Measurements from ENCODE around the gene TP73. TPM values are rescaled to one million over a fixed set of nuclear protein-coding genes. Genes with fewer than 3 reads are reported as not detected.
"Not testable (repeated sequence)": the region's sequence is repeated elsewhere in the genome, so short reads cannot be mapped to it uniquely, and the experiment has no call there.

Gene TP73
- total RNA-seq, 1 donor from 2014 or later = 1.4 TPM

DNA sequence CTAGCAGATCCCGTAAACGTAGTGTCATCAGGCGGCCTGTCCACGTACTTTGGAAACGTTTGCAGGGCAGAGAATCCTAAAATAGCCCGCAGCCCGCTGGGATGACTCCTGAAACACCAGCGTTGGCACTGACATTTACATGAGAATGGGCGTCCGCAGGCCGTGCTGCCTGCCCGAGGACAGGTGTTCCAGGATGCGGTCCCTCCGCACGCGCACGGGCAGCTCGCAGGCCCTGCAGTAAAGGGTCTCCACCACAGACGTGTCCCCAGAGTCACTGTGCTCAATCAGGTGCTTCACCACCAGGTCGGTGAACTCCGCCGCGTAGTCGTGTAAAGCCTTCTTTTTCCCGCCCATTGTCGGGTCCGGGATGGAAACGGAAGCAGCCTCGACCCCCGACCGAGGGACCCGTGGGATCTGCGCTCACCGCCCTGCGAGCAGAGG lies 94.1 kb downstream of the TP73 start:
- Mint-ChIP-seq H3K4me1 (ENCODE audit: low read depth) (peaks cover 31% of the 10 kb centered on the region), H3K36me3 (ENCODE audit: low read depth) (peaks cover 2% of the 10 kb centered on the region), H3K27ac (peak overlapping the region; percentile 40), H3K9me3 (no peaks in the 10 kb centered on the region), H3K4me3 (peak overlapping the region; percentile 84), H3K27me3 (ENCODE audit: insufficient read depth) (peaks cover 2% of the 10 kb centered on the region)
- intact Hi-C loops (cut with micrococcal nuclease) = loop anchor here (2.0 to 10.0 kb wide), 3 partner anchors 50 to 1334 kb away; partner anchors contain the start of genes LRRC47, PEX10 and TPRG1L
- DNase-seq (ENCODE audit: low spot score) = no peak

GRCh38 chr1:3746830-3747521 lies 94.7 kb downstream of the TP73 start:
- DNase-seq (ENCODE audit: low spot score) = peak; percentile 86
- Mint-ChIP-seq H3K9me3 (no peaks in the 10 kb centered on the region), H3K4me1 (ENCODE audit: low read depth) (peaks cover 31% of the 10 kb centered on the region), H3K27me3 (ENCODE audit: insufficient read depth) (peaks cover 2% of the 10 kb centered on the region), H3K36me3 (ENCODE audit: low read depth) (peaks cover 2% of the 10 kb centered on the region), H3K27ac (no peak overlapping the region), H3K4me3 (peak overlapping the region; percentile 84)
- intact Hi-C loops (cut with micrococcal nuclease) = loop anchor here (1.0 to 10.0 kb wide), 6 partner anchors 25 to 1335 kb away; partner anchors contain the start of genes C1orf174, CEP104, DFFB and LRRC47

- DNase-seq (ENCODE audit: low spot score) = no peak
- intact Hi-C loops (cut with micrococcal nuclease) = loop anchor here (1.0 to 10.0 kb wide), 6 partner anchors 25 to 1335 kb away; partner anchors contain the start of genes C1orf174, CEP104, DFFB and LRRC47
- no peak overlapping the region for H3K27ac Mint-ChIP-seq
- H3K36me3 Mint-ChIP-seq (ENCODE audit: low read depth) = peaks cover 2% of the 10 kb centered on the region
- peaks cover 31% of the 10 kb centered on the region for H3K4me1 Mint-ChIP-seq (ENCODE audit: low read depth)
- peaks cover 2% of the 10 kb centered on the region for H3K27me3 Mint-ChIP-seq (ENCODE audit: insufficient read depth)
- peak overlapping the region; percentile 75 for H3K4me3 Mint-ChIP-seq
- no peaks in the 10 kb centered on the region for H3K9me3 Mint-ChIP-seq
Measured at GRCh38 chr1:3747522-3747848, 95.2 kb downstream of the TP73 start.

GRCh38 chr1:3747903-3748302 lies 95.6 kb downstream of the TP73 start:
- intact Hi-C loops (cut with micrococcal nuclease) = loop anchor here (1.0 to 10.0 kb wide), 6 partner anchors 24 to 1336 kb away; partner anchors contain the start of genes C1orf174, CEP104, DFFB and LRRC47
- H3K4me1 Mint-ChIP-seq (ENCODE audit: low read depth) = peaks cover 31% of the 10 kb centered on the region
- no peak for DNase-seq (ENCODE audit: low spot score)
- peaks cover 2% of the 10 kb centered on the region for H3K27me3 Mint-ChIP-seq (ENCODE audit: insufficient read depth)
- no peaks in the 10 kb centered on the region for H3K9me3 Mint-ChIP-seq
- H3K4me3 Mint-ChIP-seq = peak overlapping the region; percentile 75
- peaks cover 2% of the 10 kb centered on the region for H3K36me3 Mint-ChIP-seq (ENCODE audit: low read depth)
- H3K27ac Mint-ChIP-seq = no peak overlapping the region

DNA sequence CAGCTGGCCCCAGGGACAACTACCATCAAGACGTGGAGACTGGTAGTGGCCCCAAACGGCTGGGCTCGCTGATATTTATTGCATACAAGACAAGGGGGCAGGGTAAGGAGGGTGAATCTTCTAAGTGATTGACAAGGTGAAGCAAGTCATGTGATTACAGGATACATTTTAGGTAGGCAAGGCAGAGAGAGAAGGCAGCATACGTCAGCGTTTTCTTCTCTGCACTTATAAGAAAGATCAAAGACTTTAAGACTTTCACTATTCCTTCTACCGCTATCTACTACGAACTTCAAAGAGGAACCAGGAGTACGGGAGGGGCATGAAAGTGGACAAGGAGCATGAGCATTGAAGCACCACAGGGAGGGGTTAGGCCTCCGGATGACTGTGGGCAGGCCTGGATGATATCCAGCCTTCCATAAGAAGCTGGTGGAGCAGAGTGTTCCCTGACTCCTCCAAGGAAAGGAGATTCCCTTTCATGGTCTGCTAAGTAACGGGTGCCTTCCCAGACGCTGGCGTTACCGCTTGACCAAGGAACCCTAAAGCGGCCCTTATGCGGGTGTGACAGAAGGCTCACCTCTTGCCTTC lies 96.1 kb downstream of the TP73 start:
- intact Hi-C loops (cut with micrococcal nuclease) = loop anchor here (5.0 to 10.0 kb wide), 2 partner anchors 124 to 1336 kb away; partner anchors contain the start of genes PEX10 and TPRG1L
- Mint-ChIP-seq H3K4me1 (ENCODE audit: low read depth) (peaks cover 31% of the 10 kb centered on the region), H3K4me3 (peak overlapping the region; percentile 75)
- not testable (repeated sequence) for H3K27me3 Mint-ChIP-seq (ENCODE audit: insufficient read depth); H3K36me3 Mint-ChIP-seq (ENCODE audit: low read depth); H3K27ac Mint-ChIP-seq; DNase-seq (ENCODE audit: low spot score); H3K9me3 Mint-ChIP-seq

GRCh38 chr1:3749512-3749911 lies 97.2 kb downstream of the TP73 start:
- intact Hi-C loops (cut with micrococcal nuclease) = loop anchor here (5.0 to 10.0 kb wide), 2 partner anchors 125 to 1337 kb away; partner anchors contain the start of genes PEX10 and TPRG1L
- Mint-ChIP-seq H3K4me1 (ENCODE audit: low read depth) (peaks cover 30% of the 10 kb centered on the region), H3K27ac (no peak overlapping the region), H3K4me3 (no peak overlapping the region), H3K27me3 (ENCODE audit: insufficient read depth) (peaks cover 2% of the 10 kb centered on the region), H3K9me3 (no peaks in the 10 kb centered on the region), H3K36me3 (ENCODE audit: low read depth) (peaks cover 2% of the 10 kb centered on the region)
- DNase-seq (ENCODE audit: low spot score) = no peak

- no peak for DNase-seq (ENCODE audit: low spot score)
- no peaks in the 10 kb centered on the region for H3K9me3 Mint-ChIP-seq
- H3K4me1 Mint-ChIP-seq (ENCODE audit: low read depth) = peaks cover 18% of the 10 kb centered on the region
- peaks cover 2% of the 10 kb centered on the region for H3K27me3 Mint-ChIP-seq (ENCODE audit: insufficient read depth)
- no peak overlapping the region for H3K4me3 Mint-ChIP-seq
- intact Hi-C loops (cut with micrococcal nuclease) = no loop called here
- H3K27ac Mint-ChIP-seq = no peak overlapping the region
- peaks cover under 1% of the 10 kb centered on the region for H3K36me3 Mint-ChIP-seq (ENCODE audit: low read depth)
Measured at GRCh38 chr1:3750741-3751140, 98.4 kb downstream of the TP73 start.

DNA sequence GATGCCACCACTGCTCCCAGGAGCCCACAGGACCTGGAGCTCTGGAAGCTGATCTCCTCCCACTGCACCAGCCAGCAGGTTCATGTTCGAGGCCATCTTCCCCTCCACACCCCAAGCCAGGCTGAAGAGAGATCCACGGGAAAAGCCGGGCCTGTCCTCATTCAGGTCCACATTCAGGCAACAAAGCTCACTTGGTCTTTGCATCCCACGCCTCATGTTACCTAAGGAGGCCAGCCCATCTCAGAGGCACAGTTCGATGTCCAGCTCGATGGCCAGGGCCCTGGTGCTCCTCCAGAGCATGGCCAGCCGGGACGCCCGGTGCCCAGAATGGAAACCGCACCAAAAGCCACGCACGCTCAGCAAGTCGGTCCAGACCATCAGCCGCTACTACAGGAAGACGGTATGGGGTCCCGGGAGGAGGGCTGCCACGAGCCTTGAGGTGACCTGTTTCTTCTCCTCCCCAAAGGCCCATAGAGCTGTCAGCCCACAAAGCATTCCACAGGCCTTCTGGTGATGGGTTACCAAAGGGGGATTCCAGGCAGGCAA lies 100.2 kb downstream of the TP73 start, which contains the start of gene CCDC27:
CCDC27 (plus strand) TSS at position 51 of the 546 bp plus-strand sequence; CDS start at position 83, 32 bp downstream.
- DNase-seq (ENCODE audit: low spot score) = no peak
- no peaks in the 10 kb centered on the region for H3K36me3 Mint-ChIP-seq (ENCODE audit: low read depth)
- intact Hi-C loops (cut with micrococcal nuclease) = no loop called here
- peaks cover 2% of the 10 kb centered on the region for H3K27me3 Mint-ChIP-seq (ENCODE audit: insufficient read depth)
- H3K4me3 Mint-ChIP-seq = no peak within 1 kb of the TSS
- H3K27ac Mint-ChIP-seq = no peak within 1 kb of the TSS
- H3K4me1 Mint-ChIP-seq (ENCODE audit: low read depth) = peaks cover 9% of the 10 kb centered on the region
- H3K9me3 Mint-ChIP-seq = no peaks in the 10 kb centered on the region

- Mint-ChIP-seq H3K4me1 (ENCODE audit: low read depth) (no peaks in the 10 kb centered on the region), H3K36me3 (ENCODE audit: low read depth) (no peaks in the 10 kb centered on the region), H3K27me3 (ENCODE audit: insufficient read depth) (peaks cover 2% of the 10 kb centered on the region), H3K4me3 (no peak overlapping the region), H3K9me3 (no peaks in the 10 kb centered on the region), H3K27ac (no peak overlapping the region)
- intact Hi-C loops (cut with micrococcal nuclease) = no loop called here
- DNase-seq (ENCODE audit: low spot score) = no peak
Measured at GRCh38 chr1:3753656-3754454, 101.5 kb downstream of the TP73 start.

DNA sequence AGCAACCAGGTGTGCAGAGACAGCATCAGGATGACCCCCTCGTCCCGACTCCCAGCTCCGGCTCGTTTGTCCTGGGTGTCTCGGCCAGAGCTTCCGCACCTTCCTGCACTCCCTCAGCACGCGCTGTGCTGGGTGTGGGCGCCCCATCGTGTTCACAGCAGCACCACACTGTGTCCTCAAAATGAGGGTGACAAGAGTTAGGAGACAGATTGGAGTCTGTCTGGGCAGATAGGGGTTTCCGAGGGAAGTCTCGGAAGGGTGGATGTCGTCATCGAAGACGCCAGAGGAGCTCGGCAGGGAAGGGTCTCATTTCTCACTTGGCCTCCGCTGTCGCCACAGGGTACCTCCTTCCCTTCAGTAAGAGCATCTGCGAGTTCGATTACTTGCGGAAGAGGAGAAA lies 104.1 kb downstream of the TP73 start:
- intact Hi-C loops (cut with micrococcal nuclease) = no loop called here
- Mint-ChIP-seq H3K9me3 (peaks cover 6% of the 10 kb centered on the region), H3K4me1 (ENCODE audit: low read depth) (no peaks in the 10 kb centered on the region), H3K27ac (no peak overlapping the region), H3K4me3 (no peak overlapping the region), H3K27me3 (ENCODE audit: insufficient read depth) (peaks cover 10% of the 10 kb centered on the region), H3K36me3 (ENCODE audit: low read depth) (no peaks in the 10 kb centered on the region)
- no peak for DNase-seq (ENCODE audit: low spot score)

GRCh38 chr1:3759164-3759563 lies 106.8 kb downstream of the TP73 start:
- H3K27me3 Mint-ChIP-seq (ENCODE audit: insufficient read depth) = peaks cover 10% of the 10 kb centered on the region
- no peak overlapping the region for H3K27ac Mint-ChIP-seq
- no peak for DNase-seq (ENCODE audit: low spot score)
- H3K9me3 Mint-ChIP-seq = peaks cover 6% of the 10 kb centered on the region
- no peak overlapping the region for H3K4me3 Mint-ChIP-seq
- H3K36me3 Mint-ChIP-seq (ENCODE audit: low read depth) = no peaks in the 10 kb centered on the region
- intact Hi-C loops (cut with micrococcal nuclease) = no loop called here
- H3K4me1 Mint-ChIP-seq (ENCODE audit: low read depth) = no peaks in the 10 kb centered on the region

- intact Hi-C loops (cut with micrococcal nuclease) = no loop called here
- Mint-ChIP-seq H3K27ac (no peak overlapping the region), H3K36me3 (ENCODE audit: low read depth) (no peaks in the 10 kb centered on the region), H3K4me3 (no peak overlapping the region), H3K27me3 (ENCODE audit: insufficient read depth) (peaks cover 10% of the 10 kb centered on the region), H3K9me3 (peaks cover 6% of the 10 kb centered on the region), H3K4me1 (ENCODE audit: low read depth) (no peaks in the 10 kb centered on the region)
- no peak for DNase-seq (ENCODE audit: low spot score)
Measured at GRCh38 chr1:3759796-3760195, 107.5 kb downstream of the TP73 start.
